Stimulated activated CD8-positive, alpha-beta memory T cell treated with anti-CD3 and anti-CD28 coated beads, Interleukin-4, amount 100 ng/mL, for 24 hours (primary cell): ENCODE results near the gene PHLDA1.
"Not testable (repeated sequence)": the region's sequence is repeated elsewhere in the genome, so short reads cannot be mapped to it uniquely, and the experiment has no call there.

Source experiments
- DNase-seq: peaks from one replicate; pipeline ENCODE4 v3.0.0-alpha.2; 2020; ENCODE audit warnings: low read depth

Gene PHLDA1

DNA sequence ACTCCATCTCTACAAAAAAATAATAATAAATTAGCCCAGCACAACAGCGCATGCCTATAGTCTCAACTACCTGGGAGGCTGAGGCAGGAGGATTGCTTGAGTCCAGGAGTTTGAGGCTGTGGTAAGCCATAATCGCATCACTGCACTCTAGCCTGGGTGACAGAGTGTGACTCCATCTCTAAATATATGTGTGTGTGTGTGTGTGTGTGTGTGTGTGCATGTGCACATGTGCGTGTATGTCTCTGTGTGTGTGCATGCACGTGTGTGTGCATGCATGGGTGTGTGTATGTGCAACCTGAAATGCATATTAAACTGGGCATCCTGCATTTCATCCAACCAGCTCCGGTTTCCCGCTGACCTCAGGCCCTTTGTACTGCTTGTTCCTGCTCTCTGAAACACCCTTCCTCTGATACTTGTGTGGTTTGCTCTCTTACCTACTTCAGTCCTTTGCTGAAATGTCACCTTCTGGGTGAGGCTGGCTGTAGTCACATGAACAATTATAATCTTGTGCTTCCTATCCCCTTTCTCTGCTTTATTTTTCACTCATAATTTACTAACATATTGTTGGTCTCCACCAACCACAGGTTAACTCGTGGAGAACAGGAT is 46.9 kb downstream of the PHLDA1 start:
- no peak for DNase-seq

- DNase-seq = not testable (repeated sequence)
Measured at GRCh38 chr12:75983851-75984250, 47.7 kb downstream of the PHLDA1 start.

DNA sequence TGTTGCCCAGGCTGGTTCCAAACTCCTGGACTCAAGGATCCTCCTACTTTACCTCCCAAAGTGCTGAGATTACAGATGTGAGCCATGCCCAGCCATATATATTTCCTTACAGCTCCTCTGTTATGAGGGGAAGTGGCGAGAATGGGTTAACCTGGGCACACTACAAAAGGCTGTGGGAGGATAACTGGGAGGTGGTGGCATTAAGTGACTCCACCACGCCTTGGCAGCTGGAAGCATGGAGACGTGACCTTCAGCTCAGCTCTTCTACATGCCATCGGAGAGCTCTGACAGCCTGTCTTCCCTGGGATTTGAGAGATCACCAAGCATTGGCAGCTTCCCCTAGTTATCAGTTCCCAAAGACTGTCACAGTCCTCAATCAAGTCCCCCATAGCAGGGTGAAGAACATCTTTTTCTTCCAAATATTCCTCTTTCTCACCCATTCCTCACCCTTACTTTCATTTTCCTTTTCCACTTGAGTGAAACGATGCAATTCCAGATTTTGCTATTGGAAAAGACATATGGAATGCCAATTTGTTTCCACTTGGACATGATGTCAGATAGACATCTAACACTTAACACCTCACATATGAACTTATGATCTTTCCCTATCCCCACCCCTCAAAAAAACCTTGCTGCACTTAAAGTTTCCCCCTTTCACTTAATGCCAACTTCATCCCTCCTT is 48.5 kb downstream of the PHLDA1 start:
- no peak for DNase-seq

- DNase-seq = no peak
Measured at GRCh38 chr12:75982169-75982564, 49.4 kb downstream of the PHLDA1 start.

- no peak for DNase-seq
Measured at GRCh38 chr12:75981247-75982168, 50.1 kb downstream of the PHLDA1 start.

DNA sequence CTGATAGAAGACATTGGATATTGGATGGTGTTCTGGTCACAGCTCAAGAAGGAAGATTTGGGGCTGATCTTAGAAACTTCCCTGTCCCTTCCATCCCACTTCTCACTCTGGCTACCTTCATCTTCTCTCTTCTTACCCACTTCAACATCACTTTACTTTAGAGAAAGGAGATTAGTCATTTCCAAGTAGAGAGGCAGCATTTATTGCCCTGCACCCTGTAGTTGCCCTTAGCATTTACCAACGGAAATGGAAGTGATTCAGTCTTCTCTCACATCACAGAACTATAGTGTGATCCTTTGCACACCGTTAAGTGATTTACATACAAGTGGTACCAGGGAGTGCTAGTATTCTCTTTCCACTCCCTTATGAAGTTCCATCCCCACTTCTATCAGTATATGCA is 52.4 kb downstream of the PHLDA1 start:
- no peak for DNase-seq

GRCh38 chr12:75978677-75979076 is 52.9 kb downstream of the PHLDA1 start:
- DNase-seq = no peak

- peak; percentile 45 for DNase-seq
Measured at GRCh38 chr12:75977952-75978671, 53.5 kb downstream of the PHLDA1 start.

DNA sequence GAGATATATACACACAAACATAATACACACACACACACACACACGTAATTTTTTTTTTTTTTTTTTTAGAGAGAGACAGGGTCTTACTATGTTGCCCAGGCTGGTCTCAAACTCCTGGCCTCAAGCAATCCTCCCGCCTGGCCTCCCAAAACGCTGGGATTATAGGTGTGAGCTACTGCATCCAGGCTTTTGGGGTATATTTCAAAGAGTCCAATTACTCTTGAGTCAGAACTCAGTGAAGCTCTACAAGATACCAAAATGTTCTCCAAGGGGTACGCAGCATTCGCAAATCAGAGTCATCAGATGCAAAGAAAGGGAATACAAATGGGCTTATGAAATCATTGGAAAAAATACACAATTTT is 54.0 kb downstream of the PHLDA1 start:
- DNase-seq = no peak

DNA sequence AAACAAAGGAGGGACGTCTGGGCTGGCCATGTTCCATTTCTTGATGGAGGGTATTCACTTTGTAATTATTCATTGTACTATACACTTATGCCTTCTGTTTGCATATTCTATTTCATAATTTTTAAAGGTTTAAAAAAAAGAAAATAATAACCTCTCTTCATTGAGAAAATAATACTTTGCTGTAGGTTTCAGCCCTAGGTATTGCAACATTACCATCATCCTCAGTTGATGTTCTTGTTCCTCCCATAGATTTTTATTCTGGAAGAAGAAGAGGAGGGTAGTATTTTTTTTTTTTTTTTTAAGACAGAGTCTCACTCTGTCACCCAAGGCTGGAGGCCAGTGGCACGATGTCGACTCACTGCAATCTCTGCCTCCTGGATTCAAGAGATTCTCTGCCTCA is 54.7 kb downstream of the PHLDA1 start:
- DNase-seq = no peak

DNA sequence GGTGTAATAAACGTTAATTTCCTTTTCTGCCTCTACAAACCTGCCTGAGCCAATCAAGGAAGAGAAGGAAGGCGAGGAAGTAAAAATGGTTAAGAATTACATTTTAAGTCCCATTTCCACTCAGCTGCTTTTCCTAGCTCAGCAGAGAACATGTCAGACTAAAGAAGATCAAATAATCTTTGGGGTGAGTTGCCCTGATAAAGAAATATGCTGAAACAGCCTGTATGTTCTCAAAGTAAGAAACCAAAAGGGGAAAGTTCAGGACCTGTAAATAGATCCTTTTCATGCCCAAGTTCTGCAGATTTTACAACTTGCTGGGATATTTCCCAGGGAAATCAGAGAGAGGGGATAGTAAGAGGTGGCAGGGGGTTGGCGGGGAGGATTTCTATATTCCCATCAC is 55.5 kb downstream of the PHLDA1 start:
- no peak for DNase-seq

DNA sequence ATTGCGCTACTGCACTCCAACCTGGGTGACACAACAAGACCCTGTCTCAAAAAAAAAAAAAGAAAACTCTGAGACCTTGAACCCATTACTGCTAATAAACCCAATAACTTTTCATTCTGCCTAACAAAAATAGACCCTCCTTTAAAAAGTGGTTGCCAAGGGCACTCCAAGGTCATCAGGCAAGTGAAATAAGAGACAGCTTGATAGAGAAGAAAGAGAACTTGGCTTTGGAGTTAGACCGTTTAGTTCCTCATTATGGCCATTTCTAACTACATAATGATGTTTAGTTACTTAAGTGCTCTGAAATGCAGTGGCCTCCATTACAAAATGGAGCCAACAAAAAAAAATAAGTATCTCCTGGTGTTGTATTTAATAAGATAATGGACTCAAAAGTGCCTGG is 55.9 kb downstream of the PHLDA1 start:
- DNase-seq = no peak
